Stimulated activated CD8-positive, alpha-beta memory T cell treated with anti-CD3 and anti-CD28 coated beads, Interleukin-2, amount 100 ng/mL, for 48 hours (primary cell): Measurements from ENCODE around the gene DISC1.

ENCODE experiments used
- DNase-seq, 2 donors: peaks; one replicate each; pipeline ENCODE4 v3.0.0-alpha.2; 2020; ENCODE audit warnings: low read depth in 2 of 2

The DISC1 gene

DNA sequence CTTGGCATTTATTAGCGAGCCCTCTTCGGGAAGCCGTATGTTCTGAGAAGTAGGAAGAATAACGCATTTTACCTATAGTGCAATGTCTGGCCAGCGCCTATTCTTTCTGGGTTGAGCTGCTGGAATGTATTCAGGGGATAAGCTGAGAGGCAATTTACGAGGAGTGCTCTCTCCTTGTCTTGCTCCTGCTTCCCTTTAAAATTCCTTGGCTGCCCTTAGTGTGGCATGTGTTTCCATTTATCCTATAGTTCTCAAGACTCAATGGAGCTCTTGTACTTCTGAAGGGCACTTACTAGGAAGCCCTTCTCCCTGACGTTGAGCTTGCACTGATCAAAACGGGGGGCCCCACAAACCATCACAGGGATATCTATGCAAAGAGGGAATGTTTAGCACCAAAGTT, 364.6 kb downstream of the DISC1 start:
- no peak for DNase-seq

DNA sequence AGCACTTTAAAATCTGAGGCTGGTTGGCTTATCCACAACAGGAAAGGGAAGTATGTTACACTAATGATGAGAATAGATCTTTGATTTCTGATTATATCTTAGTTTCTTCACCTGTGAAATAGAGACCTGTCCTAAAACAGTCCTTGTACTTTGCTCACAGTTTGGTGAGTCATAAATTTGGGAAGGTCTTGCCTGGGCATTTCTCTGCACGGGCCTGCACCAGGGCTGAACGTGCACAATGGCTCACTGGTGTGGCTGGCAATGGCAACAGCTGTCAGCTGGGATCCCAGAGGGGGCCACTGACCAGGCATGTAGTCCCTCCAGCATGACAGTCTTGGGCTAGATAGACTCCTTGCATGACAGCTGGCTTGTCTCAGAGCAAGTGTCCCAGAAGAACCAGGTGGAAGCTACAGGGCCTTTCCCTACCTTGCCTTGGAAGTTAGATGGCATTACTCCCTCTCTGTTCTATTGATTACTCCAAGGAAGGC, 367.4 kb downstream of the DISC1 start:
- no peak for DNase-seq

DNA sequence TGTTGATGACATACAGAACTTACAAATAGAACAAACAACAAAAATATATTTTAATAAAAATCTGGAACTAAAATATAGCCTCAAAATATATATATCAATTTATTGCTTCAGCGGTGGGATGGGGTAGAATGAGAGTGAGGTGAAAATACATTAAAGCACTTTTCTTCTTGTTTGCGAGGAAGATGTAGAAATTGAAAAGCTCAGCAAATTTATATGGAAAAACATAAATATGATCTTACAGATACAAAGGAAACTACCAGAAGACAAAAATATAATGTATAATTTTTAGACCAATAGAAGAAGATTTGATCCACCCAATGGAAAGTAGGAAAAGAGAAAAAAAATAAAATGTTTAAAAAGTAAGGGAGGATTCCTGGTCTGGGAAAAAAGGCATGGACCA, 372.2 kb downstream of the DISC1 start:
- no peak for DNase-seq

DNA sequence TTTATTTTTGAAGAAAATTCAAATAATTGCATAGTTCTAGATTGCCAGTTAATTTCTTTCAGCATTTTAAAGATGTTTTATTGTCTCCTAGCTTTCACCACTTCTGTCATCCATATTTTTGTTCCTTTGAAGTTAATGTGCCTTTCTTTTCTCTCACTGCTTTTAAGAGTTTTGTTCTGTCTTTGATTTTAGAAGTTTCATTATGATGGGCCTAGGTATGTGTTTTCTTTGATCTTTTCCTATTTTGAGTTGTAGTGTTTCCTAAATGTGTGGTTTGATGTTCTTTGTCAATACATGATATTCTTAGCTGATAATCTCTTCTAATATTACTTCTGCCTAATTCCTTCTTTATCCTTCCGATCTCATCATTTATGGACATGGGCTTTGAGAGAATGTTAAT, 378.7 kb downstream of the DISC1 start:
- DNase-seq = no peak

DNA sequence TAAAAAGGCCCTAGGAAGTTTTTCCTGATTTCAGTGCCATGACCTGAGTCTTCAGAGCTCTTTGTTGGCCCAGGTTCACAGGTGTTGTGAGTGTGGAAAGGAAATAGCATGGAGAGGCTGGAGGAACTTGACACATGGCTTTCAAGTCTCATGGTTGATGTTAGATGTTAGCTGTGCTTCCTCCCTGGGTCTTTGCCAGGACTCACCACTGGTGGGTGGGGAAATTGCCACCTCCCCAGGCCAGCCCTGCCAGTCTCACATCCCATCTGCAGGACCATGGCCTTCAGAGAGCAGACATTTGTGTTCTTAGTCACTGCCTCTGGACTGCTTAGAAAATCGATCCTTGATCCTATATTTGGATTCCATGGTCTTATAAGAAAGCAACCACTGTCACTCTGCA, 383.2 kb downstream of the DISC1 start:
- no peak for DNase-seq

DNA sequence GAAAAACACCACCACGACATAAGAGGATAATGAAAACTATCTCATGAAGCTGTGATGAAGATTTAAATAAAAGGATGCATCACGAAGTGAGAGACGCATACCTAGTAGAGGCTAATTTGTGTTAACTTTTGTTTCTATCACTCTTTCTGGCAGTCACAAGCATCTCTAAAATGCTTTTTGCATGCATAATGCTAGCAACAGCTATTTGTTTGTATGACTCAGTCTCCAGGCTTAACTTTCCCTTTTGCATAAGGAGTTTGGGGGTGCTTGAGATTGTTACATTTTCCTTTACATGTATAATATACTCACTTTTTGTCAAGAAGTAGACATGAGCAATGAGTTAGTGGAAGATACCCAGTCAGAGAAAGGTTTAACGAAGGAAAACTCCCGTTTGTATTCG, 385.4 kb downstream of the DISC1 start:
- no peak for DNase-seq

DNA sequence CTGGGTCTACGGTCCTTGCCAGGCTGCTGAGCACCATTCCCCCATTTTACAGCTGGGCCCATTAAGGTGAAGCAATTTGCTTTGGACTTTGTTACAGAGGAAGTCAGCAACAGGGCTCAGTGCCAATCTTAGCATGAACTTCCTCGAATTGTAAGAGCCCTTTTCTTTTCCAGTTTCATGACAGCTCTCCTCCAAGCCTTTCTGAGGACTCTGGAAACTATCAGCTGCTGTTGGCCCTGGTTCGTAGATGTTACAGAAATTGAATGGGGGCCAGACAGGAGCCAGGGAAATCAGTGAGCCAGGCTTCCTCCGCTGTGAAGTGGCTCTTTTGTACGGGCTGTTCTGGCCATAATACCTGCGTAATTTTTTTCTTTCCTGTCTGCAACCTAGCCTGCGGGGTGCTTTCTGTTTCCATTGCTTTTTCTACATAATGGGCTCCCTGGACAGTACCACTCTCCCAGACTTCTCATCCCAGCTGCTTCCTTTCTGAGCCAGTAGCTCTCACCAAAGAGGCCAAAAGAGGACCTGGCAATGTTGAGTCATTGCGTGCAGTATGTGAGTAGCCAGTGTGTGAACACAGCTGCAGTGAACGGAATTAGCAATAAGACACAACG, 386.3 kb downstream of the DISC1 start:
- no peak for DNase-seq

DNA sequence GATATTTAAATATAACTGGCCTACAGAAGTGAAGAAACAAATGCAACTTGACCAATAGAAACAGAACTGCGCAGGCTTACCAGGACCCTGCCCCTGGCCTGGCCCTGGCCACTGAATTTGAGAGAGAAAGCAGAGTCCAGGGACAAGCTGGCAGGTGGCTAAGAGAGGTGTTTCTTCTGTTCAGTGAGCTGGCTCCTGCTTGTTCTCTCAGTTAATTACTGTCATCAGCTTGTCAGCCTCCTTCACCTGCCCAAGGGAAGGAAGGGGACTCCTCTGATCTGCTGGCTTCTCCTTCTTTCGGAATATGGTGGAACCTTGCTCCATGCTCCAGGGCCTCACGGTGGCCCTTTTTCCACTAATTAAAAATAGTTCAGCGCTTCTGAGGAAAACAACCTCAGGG, 388.4 kb downstream of the DISC1 start:
- DNase-seq = no peak

DNA sequence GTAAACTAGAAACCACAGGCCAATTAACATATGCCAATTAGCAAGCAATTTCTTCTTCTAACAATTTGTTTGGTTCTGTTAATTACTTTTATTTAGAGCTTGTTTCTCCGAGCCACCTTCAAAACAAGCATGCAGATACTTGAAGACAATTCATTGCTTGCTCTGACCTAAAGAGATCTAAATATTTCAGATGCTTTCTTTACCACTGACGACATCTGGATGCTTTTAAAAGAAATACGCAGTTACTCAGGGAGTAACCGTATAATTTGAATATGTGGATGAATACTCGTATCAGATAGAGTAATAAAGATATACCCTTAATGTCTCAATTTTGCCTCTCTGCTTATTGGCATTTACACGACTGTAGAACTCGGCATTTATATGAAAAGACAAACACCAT, 390.0 kb downstream of the DISC1 start:
- DNase-seq = no peak

DNA sequence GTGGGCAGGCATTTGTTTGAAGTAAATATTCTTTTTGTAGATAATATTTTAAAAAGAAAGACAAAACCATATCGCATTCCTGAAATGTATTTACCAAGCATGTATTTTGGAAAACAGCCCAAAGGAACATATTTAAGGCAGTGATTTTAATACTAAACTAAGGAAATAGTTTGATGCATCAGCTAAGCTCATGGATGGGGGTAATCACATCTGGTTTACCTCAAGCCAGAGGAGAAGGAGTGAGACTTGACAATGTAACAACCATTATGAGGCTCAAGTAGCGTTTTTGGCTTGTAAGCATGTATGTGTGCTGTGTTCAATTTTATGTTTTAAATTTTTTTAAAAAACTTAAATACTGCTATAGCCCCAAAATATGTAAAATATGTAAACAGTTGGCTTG, 390.5 kb downstream of the DISC1 start:
- DNase-seq = no peak

DNA sequence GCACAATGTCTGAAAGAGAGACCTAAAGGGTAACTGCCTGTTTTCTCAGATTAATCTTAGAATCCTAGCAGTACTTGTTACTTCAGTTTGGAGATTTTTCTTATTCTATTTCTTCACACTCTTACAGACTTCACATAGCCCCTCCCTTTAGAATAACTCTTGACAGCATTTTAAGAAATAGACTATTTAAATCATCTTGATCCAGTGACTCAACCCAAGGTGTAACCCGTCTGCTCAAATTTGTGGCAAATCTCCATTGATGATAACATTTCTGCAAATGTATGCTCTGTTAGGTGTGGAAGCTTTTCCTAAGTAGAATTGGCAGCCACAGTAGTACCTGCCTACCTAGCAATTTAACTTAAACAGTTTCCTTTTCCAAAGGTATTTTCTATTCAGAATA, 391.2 kb downstream of the DISC1 start:
- DNase-seq = no peak

DNA sequence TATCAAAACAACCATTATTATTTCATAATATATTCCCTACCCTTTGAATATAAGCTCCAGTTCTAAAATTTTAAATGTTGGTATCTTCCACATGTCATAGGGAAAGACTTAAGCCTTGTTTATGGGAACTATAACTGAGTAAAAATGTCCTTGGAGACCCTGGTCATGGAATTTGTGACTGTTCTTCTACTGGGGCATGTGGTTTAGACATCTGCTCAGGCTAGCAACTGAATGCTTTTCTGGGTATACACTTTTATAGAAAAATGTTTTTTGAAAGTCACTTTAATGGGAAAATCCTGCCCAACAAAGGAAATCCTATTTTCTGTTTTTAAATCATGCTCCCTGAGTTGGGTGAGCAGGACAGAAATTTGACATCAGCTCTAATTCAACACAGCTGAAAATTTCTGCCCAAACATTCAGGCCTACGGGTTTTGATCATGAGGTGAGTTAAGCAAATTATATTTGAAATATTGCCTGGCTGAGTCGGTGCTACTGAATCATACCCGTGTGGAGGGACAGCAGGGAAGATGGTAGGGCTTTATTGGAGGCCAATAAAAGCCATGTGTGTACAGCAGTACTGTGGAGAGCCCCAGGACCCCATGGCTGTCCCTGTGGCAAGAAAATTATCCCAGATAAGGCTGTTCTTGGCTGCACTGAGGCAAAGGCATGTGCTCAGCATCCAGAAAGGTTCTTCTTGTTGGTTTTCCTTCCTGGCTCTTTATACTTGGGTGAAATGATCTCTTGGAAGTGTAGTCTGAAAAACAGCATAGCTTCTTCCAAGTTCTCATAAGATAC, 391.8 kb downstream of the DISC1 start:
- DNase-seq = no peak

DNA sequence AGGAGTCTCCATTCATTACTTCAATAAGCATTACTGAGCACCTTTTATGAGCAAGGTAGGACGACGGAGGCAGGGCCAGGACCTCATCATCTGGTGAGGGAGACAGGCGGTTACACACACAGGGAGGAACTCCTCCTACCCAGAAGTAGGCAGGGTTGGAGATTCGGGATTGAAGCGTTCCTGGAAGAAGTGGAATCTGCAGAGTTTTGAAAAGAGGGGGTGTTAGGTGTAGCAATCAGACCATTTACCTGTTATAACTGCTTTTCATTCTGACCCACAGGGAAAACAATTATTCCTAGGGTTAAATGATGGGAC, 392.4 kb downstream of the DISC1 start:
- DNase-seq = no peak

DNA sequence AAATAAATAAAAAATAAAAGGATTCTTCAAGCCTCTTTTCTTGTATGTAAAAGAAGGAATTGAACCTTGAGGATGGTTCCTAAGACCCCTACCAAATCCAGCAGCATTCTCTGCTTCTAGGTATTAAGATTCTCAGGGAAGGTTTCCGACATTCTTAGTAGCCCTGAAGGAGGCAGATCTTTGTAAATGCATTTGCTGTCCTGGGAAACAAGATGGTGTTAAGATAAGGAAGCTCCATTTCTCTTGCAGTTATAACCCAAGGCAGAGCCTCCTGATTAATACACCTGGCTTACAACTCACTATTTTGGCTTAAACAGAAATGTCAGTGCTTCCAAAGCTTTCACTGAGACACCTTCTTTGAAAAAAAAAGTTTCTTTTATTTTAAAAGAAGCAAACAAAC, 393.8 kb downstream of the DISC1 start:
- DNase-seq = no peak

DNA sequence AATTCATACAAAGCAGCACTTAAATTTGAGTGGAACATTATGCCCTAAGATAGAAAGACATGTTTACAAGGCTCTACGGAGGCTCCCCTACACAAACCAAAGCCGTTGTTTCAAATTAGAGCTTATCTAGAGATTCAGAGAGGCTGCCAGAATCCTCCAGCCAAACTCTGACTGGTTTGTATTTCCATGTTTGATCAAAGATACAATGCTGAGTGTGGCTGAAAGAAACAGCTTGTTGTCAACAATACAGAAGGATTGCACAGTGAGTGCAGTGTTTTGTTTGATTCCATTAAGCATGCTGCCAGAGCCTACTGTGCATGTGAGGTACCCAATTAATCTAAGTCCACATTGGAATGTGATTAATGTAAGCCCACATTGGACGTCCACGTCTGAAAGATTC, 402.7 kb downstream of the DISC1 start:
- DNase-seq = no peak

DNA sequence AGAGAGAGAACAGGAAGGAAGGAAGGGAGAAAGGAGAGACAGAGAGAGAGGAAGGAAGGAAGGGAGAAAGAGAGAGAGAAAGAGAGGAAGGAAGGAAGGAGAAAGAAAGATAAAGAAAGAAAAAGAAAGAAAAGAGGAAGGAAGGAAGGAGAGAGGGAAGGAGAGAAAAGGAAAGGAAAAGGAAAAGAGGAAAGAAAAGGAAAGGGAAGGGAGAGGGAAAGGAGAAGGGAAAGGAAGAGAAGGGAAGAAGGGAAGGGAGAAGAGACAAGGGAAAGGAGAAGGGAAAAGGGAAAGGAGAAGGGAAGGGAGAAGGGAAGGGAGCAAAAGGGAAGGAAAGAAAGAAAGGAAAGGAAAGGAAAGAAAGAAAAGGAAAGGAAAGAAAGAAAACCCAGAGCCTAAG, 404.6 kb downstream of the DISC1 start:
- DNase-seq = no peak

DNA sequence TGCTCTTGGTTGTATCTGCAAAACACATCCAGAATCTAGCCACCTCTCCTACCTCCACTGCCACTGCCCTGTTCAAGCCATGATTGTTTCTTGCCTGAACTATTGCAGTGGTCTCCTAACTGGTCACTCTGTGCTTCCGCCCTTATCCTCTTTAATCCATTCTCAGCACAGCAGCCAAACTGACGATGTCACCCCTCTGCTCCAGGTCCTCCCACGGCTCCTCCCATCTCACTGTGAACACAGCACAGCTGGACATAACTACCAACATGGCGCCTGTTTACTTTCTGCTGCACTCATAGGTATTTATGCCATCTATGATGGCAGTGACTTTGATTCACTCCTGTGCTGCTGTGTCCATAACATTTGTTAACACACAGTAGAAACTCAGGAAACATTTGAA, 406.7 kb downstream of the DISC1 start:
- DNase-seq = no peak

DNA sequence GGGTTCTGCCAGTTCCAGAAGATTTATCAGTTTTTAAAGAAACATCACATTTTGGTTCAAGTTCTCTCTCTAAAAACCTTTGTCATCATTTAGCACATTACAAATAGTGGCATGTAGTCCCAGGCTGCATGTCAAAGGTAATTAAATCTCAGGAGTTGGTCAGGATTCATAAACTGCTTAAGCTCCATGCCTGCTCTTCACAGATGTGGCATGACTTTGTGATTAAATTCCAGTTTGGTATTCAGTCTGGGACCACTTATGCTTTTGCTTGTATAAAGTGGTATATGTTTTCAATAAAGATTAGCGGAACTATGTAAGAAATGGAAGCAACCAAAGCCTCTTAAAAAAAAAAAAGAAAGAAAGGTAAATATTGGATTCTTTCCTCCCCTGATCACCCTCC, 408.0 kb downstream of the DISC1 start:
- DNase-seq = no peak

DNA sequence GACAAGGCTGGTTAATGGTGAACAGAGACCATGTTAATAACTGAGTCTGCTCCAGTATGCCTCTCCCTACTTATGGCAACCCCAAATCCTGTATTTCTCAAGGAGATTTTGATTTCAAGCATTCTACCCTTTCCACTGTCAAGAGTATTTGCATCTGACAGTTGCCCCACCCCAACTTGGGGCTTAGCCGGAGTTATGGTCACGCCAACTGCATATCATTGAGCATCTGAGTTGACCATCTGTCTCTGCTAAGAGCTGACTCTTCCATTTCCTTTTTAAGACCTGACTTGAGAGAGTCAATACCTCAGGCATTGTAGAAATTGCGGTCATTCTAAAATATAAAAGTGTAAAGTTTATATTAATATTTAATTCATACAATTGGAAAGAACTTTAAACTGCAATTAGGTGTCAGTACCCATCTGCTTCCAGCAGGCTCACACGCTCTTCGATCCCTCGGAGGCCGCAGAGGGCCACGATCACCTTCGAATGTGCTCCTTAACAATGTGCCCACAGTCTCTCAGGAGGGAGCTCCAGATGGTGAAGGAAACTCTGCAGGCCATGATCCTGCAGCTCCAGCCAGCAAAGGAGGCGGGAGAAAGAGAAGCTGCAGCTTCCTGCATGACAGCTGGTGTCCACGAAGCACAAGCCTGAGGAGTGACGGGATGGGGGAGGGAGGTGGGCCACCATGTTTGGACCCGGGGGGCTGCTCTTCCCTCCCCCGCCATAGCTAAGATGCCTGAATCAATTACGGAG, 409.8 kb downstream of the DISC1 start:
- no peak for DNase-seq

DNA sequence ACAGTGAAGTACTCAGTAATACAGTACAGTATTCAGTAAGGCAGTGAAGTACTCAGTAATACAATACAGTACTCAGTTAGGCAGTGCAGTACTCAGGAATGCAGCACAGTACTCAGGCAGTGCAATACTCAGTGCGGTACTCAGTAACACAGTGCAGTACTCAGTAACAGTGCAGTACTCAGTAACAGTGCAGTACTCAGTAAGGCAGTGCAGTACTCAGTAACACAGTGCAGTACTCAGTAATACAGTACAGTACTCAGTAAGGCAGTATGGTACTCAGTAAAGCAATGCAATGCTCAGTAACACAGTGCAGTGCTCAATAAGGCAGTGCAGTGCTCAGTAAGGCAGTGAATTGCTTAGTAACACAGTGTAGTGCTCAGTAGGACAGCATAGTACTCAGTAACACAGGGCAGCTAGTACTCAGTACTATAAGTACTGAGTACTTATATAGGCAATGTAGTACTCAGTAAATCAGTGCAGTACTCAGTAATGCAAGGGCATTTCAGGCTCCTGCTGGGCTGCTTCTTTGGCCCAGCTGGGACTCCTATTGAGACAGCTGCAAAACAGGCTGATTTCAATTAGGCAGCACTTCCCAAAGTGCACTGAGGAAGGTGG, 411.3 kb downstream of the DISC1 start:
- no peak for DNase-seq

DNA sequence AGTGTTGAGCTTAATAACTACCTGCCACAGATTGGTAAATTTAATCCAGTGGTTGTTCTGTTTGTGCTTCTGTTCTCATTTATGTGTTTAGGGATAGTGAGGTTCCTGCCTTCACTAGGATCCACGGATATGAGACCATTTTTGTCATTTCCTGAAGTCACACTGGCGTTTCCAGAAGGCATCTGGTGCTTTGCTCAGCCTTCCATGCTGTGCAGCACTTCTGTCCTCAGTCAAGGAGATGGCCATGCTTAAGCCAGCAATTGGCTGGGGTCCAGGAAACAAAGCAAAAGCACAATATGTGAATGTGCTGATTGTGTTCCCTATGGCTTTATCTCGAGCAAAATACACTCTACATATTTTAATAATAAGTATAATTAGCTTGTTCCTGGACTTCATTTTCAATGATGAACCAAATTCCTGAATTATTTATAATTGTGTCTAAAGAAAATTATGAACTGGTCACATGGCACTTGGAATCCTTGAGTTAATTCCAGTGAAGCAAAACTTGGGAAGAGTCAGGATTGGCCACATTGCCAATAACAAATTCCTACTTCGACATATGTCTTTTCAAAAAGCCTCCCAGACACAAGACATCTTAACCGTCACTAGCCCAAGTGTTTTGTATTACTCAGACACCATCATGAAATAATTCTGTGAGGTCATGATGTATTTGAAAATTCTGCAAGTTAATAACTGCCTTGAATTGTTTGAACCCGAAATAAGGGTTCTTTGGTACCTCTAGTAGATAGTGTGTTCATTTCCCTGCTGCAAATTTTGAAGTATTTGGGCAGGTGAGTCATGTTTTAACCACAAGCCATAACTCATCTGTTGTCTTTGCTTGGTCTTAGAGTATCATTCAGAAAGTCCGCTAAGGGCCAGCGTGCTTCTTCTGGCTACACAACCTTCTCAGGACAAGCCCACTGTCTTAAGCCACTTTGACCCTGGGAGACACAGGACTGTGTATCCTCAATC, 412.4 kb downstream of the DISC1 start:
- DNase-seq = no peak
